Measurements from ENCODE around the gene SMARCD3.

GRCh38 chr7:151249034-151249731 is 689 bp upstream of the SMARCD3 start:
- peak; percentile 47 for TF ChIP-seq EZH2 (IDR thresholded peaks at IDR 0.05; ENCODE audit: low read depth, low read length, severe bottlenecking)
- TF ChIP-seq USF2 (IDR thresholded peaks at IDR 0.05; ENCODE audit: low read length) = no peak
- peak; percentile 14; the same call in 1 of the 2 replicates for TF ChIP-seq RBBP5 (IDR thresholded peaks at IDR 0.05; ENCODE audit: borderline replicate concordance, low read depth, low read length)
- TF ChIP-seq TEAD4 (IDR thresholded peaks at IDR 0.05; ENCODE audit: low read depth, low read length) = no peak

Data from H1 (cell line).